Measurements from ENCODE around the gene TENT4B. TPM values are rescaled to one million over a fixed set of nuclear protein-coding genes. Genes with fewer than 3 reads are reported as not detected.
A peak's percentile ranks its signal among the peaks of the same experiment; 100 is the strongest.

TENT4B gene
- total RNA-seq, 1 donor from 2014 or later = 7.1 TPM

GRCh38 chr16:50146479-50147435, 6.3 kb upstream of the TENT4B start:
- Mint-ChIP-seq H3K4me3 (ENCODE audit: unreplicated experiment) (no peak overlapping the region), H3K9me3 (ENCODE audit: unreplicated experiment) (no peaks in the 10 kb centered on the region), H3K36me3 (ENCODE audit: low read depth, unreplicated experiment) (no peaks in the 10 kb centered on the region), H3K4me1 (ENCODE audit: unreplicated experiment) (peaks cover under 1% of the 10 kb centered on the region), H3K27me3 (ENCODE audit: unreplicated experiment) (peaks cover 2% of the 10 kb centered on the region), H3K27ac (ENCODE audit: unreplicated experiment) (no peak overlapping the region)
- DNase-seq (ENCODE audit: low spot score) = no peak
- no peak for TF ChIP-seq CTCF (IDR thresholded peaks at IDR 0.05; ENCODE audit: unreplicated experiment)

- Mint-ChIP-seq H3K4me3 (ENCODE audit: unreplicated experiment) (no peak overlapping the region), H3K36me3 (ENCODE audit: low read depth, unreplicated experiment) (no peaks in the 10 kb centered on the region), H3K27ac (ENCODE audit: unreplicated experiment) (no peak overlapping the region), H3K9me3 (ENCODE audit: unreplicated experiment) (no peaks in the 10 kb centered on the region), H3K27me3 (ENCODE audit: unreplicated experiment) (peaks cover 10% of the 10 kb centered on the region), H3K4me1 (ENCODE audit: unreplicated experiment) (peaks cover 21% of the 10 kb centered on the region)
- TF ChIP-seq CTCF (IDR thresholded peaks at IDR 0.05; ENCODE audit: unreplicated experiment) = no peak
- no peak for DNase-seq (ENCODE audit: low spot score)
Observed at GRCh38 chr16:50151322-50151721, 1.8 kb upstream of the TENT4B start.

GRCh38 chr16:50151756-50152155, 1.4 kb upstream of the TENT4B start:
- no peak for DNase-seq (ENCODE audit: low spot score)
- Mint-ChIP-seq H3K27ac (ENCODE audit: unreplicated experiment) (peak overlapping the region; percentile 86), H3K36me3 (ENCODE audit: low read depth, unreplicated experiment) (no peaks in the 10 kb centered on the region), H3K9me3 (ENCODE audit: unreplicated experiment) (no peaks in the 10 kb centered on the region), H3K4me1 (ENCODE audit: unreplicated experiment) (peaks cover 21% of the 10 kb centered on the region), H3K4me3 (ENCODE audit: unreplicated experiment) (peak overlapping the region; percentile 94), H3K27me3 (ENCODE audit: unreplicated experiment) (peaks cover 10% of the 10 kb centered on the region)
- no peak for TF ChIP-seq CTCF (IDR thresholded peaks at IDR 0.05; ENCODE audit: unreplicated experiment)

GRCh38 chr16:50152351-50152806, 727 bp upstream of the TENT4B start:
- Mint-ChIP-seq H3K9me3 (ENCODE audit: unreplicated experiment) (no peaks in the 10 kb centered on the region), H3K27me3 (ENCODE audit: unreplicated experiment) (peaks cover 10% of the 10 kb centered on the region), H3K4me3 (ENCODE audit: unreplicated experiment) (peak overlapping the region; percentile 94), H3K36me3 (ENCODE audit: low read depth, unreplicated experiment) (no peaks in the 10 kb centered on the region), H3K4me1 (ENCODE audit: unreplicated experiment) (peaks cover 21% of the 10 kb centered on the region), H3K27ac (ENCODE audit: unreplicated experiment) (peak overlapping the region; percentile 86)
- DNase-seq (ENCODE audit: low spot score) = no peak
- no peak for TF ChIP-seq CTCF (IDR thresholded peaks at IDR 0.05; ENCODE audit: unreplicated experiment)

All from endothelial cell (in vitro differentiated cells).